Mesenteric fat pad (tissue), 1 donor: ENCODE data around the gene SLU7. TPM values are rescaled to one million over a fixed set of nuclear protein-coding genes. Genes with fewer than 3 reads are reported as not detected.

ENCODE experiments used
- DNase-seq: peaks from one replicate; pipeline ENCODE4 v3.0.0-alpha.2; 2020; ENCODE audit warnings: low spot score
- long read RNA-seq: library from polyadenylated mRNA; unstranded; transcript quantifications from one replicate; pipeline ENCODE4 v2.0.0, GENCODE V29; 2020
- total RNA-seq: library from RNA; stranded (reverse); fragmentation: NEBNext Ultra II Directional; extraction: Animal tissue kit (Norgen Biotek cat#: 25700); gene quantifications from one replicate; pipeline ENCODE4 v1.2.1, GENCODE V29; 2021
- donor health status: DM: yes; HTN: yes; CAD: no.

The SLU7 gene
- total RNA-seq, result 44.2 TPM
- long read RNA-seq, partial matches to known transcripts, result 127 of 138 reads
- long read RNA-seq, other reads (novel, unspliced or antisense), result 9 of 138 reads

GRCh38 chr5:160418561-160419457 lies at the start of gene SLU7:
SLU7 (minus strand) TSS chr5:160419081; CDS start chr5:160415294, 3,787 bp downstream.
- peak; percentile 97 for DNase-seq

- DNase-seq, result no peak
Measured at GRCh38 chr5:160468363-160468975, 49.6 kb upstream of the SLU7 start.

GRCh38 chr5:160467555-160468362 lies 48.9 kb upstream of the SLU7 start:
- DNase-seq, result no peak

- DNase-seq, result no peak
Measured at GRCh38 chr5:160466889-160467554, 48.1 kb upstream of the SLU7 start.

- DNase-seq, result no peak
Measured at GRCh38 chr5:160466116-160466515, 47.2 kb upstream of the SLU7 start.

- DNase-seq, result no peak
Measured at GRCh38 chr5:160464466-160464797, 45.6 kb upstream of the SLU7 start.

GRCh38 chr5:160463740-160464465 lies 45.0 kb upstream of the SLU7 start:
- no peak for DNase-seq

GRCh38 chr5:160463227-160463626 lies 44.3 kb upstream of the SLU7 start:
- DNase-seq, result no peak

- no peak for DNase-seq
Measured at GRCh38 chr5:160462167-160462566, 43.3 kb upstream of the SLU7 start.

- DNase-seq, result no peak
Measured at GRCh38 chr5:160461378-160461777, 42.5 kb upstream of the SLU7 start.

GRCh38 chr5:160460377-160461049 lies 41.6 kb upstream of the SLU7 start:
- no peak for DNase-seq

GRCh38 chr5:160458806-160459800 lies 40.2 kb upstream of the SLU7 start:
- no peak for DNase-seq

GRCh38 chr5:160457252-160457651 lies 38.4 kb upstream of the SLU7 start:
- no peak for DNase-seq

GRCh38 chr5:160456480-160457177 lies 37.7 kb upstream of the SLU7 start:
- no peak for DNase-seq

GRCh38 chr5:160455600-160455999 lies 36.7 kb upstream of the SLU7 start:
- DNase-seq, result no peak

- no peak for DNase-seq
Measured at GRCh38 chr5:160453751-160454150, 34.9 kb upstream of the SLU7 start.

- no peak for DNase-seq
Measured at GRCh38 chr5:160452795-160453194, 33.9 kb upstream of the SLU7 start.

GRCh38 chr5:160452036-160452435 lies 33.2 kb upstream of the SLU7 start:
- no peak for DNase-seq
